Measurements from ENCODE around the gene MAPK1IP1L. TPM values are rescaled to one million over a fixed set of nuclear protein-coding genes. Genes with fewer than 3 reads are reported as not detected.

Gene MAPK1IP1L
- total and polyA plus RNA-seq, 2 experiments from 2014 or later = 79.4 to 92.5 TPM

DNA sequence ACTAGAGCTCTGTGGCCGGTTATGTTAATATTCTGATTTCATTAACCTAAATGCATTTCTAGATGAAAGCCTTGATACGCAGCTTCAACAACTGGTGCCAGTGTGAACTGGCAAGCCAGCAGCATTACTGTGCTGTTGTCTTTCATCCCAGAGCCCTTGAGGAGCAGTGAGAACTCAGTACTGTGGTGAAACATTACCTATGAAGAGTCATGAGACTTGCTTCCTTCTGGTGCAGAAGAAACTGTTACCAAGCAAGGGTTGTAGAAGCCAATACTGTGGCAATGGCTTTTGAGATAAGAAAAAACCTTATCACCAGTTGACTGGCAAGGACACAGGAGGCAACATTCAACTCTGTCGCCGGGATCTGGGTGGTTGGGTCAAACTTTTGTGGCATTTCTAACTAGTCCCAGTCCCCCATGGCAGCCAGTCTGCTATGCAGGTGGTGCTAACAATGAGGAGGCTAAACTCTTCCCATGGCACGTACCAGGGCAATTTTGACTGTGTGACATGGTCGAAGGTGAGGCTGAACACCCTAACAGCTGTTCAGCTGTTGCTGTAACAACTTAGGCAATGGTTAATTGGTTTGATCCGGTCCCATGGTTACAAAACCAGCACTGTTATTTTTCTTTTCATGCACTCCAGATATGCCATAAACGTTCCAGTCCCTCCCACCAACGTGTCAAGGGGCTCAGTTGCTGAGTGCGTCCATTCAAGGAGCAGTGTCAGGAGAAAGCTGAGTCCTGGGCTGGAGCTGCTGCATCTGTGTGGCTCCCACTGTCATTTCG is 65.0 kb downstream of the MAPK1IP1L start:
- Histone ChIP-seq H3K4me1 (ENCODE audit: insufficient read depth) (0 out of 2 replicates have a peak, but pooled peaks cover 5% of the 10 kb centered on the region), H3K9ac (no peak overlapping the region), H3K36me3 (ENCODE audit: low read depth) (no peaks in the 10 kb centered on the region), H3K27me3 (replicated peaks; ENCODE audit: insufficient read depth) (no peaks in the 10 kb centered on the region), H4K20me1 (ENCODE audit: insufficient read depth) (no peaks in the 10 kb centered on the region), H3K9me3 (ENCODE audit: low read depth) (no peaks in the 10 kb centered on the region), H3K79me2 (ENCODE audit: insufficient read depth) (no peaks in the 10 kb centered on the region), H3K27ac (no peak overlapping the region), H2AFZ (no peak overlapping the region), H3K4me3 (no peak overlapping the region), H3K4me2 (ENCODE audit: unreplicated experiment) (no peak overlapping the region), H3K9me2 (ENCODE audit: insufficient read depth) (no peaks in the 10 kb centered on the region), H3F3A (ENCODE audit: insufficient read depth) (no peaks in the 10 kb centered on the region)
- TF ChIP-seq EZH2phosphoT487 (IDR thresholded peaks at IDR 0.05; ENCODE audit: insufficient read depth, low read depth) = no peak
- no peak for TF ChIP-seq EZH2 (IDR thresholded peaks at IDR 0.05; ENCODE audit: insufficient read depth, poor library complexity, severe bottlenecking)
- in situ Hi-C loops (cut with MboI) = no loop called here
- no peak for DNase-seq
- 66 to 73% methylated on average over 11 of the region's 11 CpGs for WGBS, 2 experiments (ENCODE audit: low coverage in 1 of 2, low lambda C conversion rate in 2 of 2, missing lambda C conversion rate in 2 of 2)

DNA sequence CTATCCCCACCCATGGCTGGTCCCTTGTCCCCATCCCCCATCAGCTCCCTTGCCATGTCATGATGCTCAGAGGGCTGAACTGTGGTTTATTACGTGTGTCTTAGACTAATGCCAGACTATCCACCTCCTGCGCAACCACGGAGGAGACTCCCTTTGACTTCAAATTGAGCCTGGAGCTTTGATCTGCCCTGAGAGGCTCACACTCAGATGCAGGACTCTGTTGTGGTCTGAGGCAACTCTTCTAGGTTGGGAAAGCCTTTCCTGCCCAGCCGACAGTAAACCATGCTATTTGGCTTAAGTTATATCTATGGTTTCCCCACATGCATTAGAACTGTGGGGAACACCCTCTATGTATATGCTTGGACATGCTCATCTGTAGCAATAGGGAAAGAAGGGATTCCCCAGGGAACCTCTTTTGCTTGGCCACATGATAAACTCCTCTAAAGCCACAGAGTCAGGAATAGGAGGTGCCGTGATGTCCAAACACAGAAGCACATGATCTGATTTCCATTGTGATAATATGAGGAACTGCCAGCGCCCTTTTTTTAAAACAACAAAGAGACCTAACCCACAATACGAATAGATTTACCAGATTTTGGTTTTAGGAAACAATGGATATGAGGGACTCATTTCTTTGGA is 66.5 kb downstream of the MAPK1IP1L start:
- in situ Hi-C loops (cut with MboI) = no loop called here
- Histone ChIP-seq H3K9me3 (ENCODE audit: low read depth) (no peaks in the 10 kb centered on the region), H2AFZ (peak overlapping the region; percentile 72), H3K9me2 (ENCODE audit: insufficient read depth) (no peaks in the 10 kb centered on the region), H3K79me2 (ENCODE audit: insufficient read depth) (no peaks in the 10 kb centered on the region), H3K27ac (no peak overlapping the region), H3K36me3 (ENCODE audit: low read depth) (no peaks in the 10 kb centered on the region), H4K20me1 (ENCODE audit: insufficient read depth) (no peaks in the 10 kb centered on the region), H3F3A (ENCODE audit: insufficient read depth) (no peaks in the 10 kb centered on the region), H3K4me2 (ENCODE audit: unreplicated experiment) (no peak overlapping the region), H3K4me3 (no peak overlapping the region), H3K27me3 (replicated peaks; ENCODE audit: insufficient read depth) (no peaks in the 10 kb centered on the region), H3K9ac (peak overlapping the region; percentile 25; the same call in 1 of the 2 replicates), H3K4me1 (ENCODE audit: insufficient read depth) (peaks cover 12% of the 10 kb centered on the region)
- TF ChIP-seq EZH2phosphoT487 (IDR thresholded peaks at IDR 0.05; ENCODE audit: insufficient read depth, low read depth) (no peak), EZH2 (IDR thresholded peaks at IDR 0.05; ENCODE audit: insufficient read depth, poor library complexity, severe bottlenecking) (no peak)
- DNase-seq = peak; percentile 36
- 74% methylated on average over 7 of the region's 7 CpGs for WGBS, 2 experiments (ENCODE audit: low coverage in 1 of 2, low lambda C conversion rate in 2 of 2, missing lambda C conversion rate in 2 of 2)

DNA sequence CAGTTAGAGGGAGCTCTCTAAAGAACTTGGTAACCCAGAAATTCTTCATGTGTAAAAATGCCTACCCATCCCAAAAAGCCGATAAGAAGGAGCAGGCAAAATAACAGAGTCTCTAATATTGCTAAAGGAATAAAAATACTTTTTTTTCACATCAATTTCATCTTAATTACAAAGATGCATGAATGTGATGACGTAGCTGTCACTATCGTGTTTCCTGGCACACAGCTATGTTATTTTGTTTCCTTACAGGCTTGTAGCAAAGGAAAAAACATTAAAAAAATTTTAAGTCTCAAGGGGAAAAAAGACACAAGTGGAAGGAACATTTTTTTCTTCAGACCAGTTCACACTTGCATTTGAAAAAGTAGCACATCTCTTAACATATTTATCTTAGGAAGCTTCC is 67.3 kb downstream of the MAPK1IP1L start:
- H3K27me3 ChIP-seq (replicated peaks; ENCODE audit: insufficient read depth) = no peaks in the 10 kb centered on the region
- H3K36me3 ChIP-seq (ENCODE audit: low read depth) = no peaks in the 10 kb centered on the region
- 17 to 28% methylated on average over 3 of the region's 3 CpGs for WGBS, 2 experiments (ENCODE audit: low coverage in 1 of 2, low lambda C conversion rate in 2 of 2, missing lambda C conversion rate in 2 of 2)
- H3K27ac ChIP-seq = no peak overlapping the region
- H3K4me1 ChIP-seq (ENCODE audit: insufficient read depth) = peaks cover 18% of the 10 kb centered on the region
- DNase-seq = no peak
- no peak for TF ChIP-seq EZH2 (IDR thresholded peaks at IDR 0.05; ENCODE audit: insufficient read depth, poor library complexity, severe bottlenecking)
- no peak for TF ChIP-seq EZH2phosphoT487 (IDR thresholded peaks at IDR 0.05; ENCODE audit: insufficient read depth, low read depth)
- H2AFZ ChIP-seq = peak overlapping the region; percentile 72
- H3K9ac ChIP-seq = no peak overlapping the region
- in situ Hi-C loops (cut with MboI) = no loop called here
- H3K79me2 ChIP-seq (ENCODE audit: insufficient read depth) = no peaks in the 10 kb centered on the region
- no peak overlapping the region for H3K4me3 ChIP-seq
- no peaks in the 10 kb centered on the region for H4K20me1 ChIP-seq (ENCODE audit: insufficient read depth)
- H3K4me2 ChIP-seq (ENCODE audit: unreplicated experiment) = no peak overlapping the region
- no peaks in the 10 kb centered on the region for H3K9me3 ChIP-seq (ENCODE audit: low read depth)
- no peaks in the 10 kb centered on the region for H3K9me2 ChIP-seq (ENCODE audit: insufficient read depth)
- H3F3A ChIP-seq (ENCODE audit: insufficient read depth) = no peaks in the 10 kb centered on the region

Other genes with a start within 250 kb of the MAPK1IP1L start
- gene GCH1, start 148.8 kb upstream of the MAPK1IP1L start, total RNA-seq (2014; rRNA removed; shearing (Covaris generic)) = 3.9 and 7.3 TPM in 2 replicates
- gene GCH1, start 148.8 kb upstream of the MAPK1IP1L start, polyA plus RNA-seq (2016; fragmentation: Nextera tagmentation; extraction: Ambion mirVana) = 3.1 and 4.2 TPM in 2 replicates
- 6.3 and 9.6 TPM in 2 replicates for gene WDHD1, start 24.5 kb upstream of the MAPK1IP1L start, total RNA-seq (2014; rRNA removed; shearing (Covaris generic))
- 6.6 and 7.5 TPM in 2 replicates for gene WDHD1, start 24.5 kb upstream of the MAPK1IP1L start, polyA plus RNA-seq (2016; fragmentation: Nextera tagmentation; extraction: Ambion mirVana)
- 15.7 TPM in 2 replicates for gene SOCS4, start 24.4 kb upstream of the MAPK1IP1L start, total RNA-seq (2014; rRNA removed; shearing (Covaris generic))
- gene SOCS4, start 24.4 kb upstream of the MAPK1IP1L start, polyA plus RNA-seq (2016; fragmentation: Nextera tagmentation; extraction: Ambion mirVana) = 7.4 and 7.7 TPM in 2 replicates
- 297 and 363 TPM in 2 replicates for gene LGALS3, start 77.6 kb downstream of the MAPK1IP1L start, total RNA-seq (2014; rRNA removed; shearing (Covaris generic))
- 541 and 553 TPM in 2 replicates for gene LGALS3, start 77.6 kb downstream of the MAPK1IP1L start, polyA plus RNA-seq (2016; fragmentation: Nextera tagmentation; extraction: Ambion mirVana)
- 11.0 and 13.5 TPM in 2 replicates for gene DLGAP5, start 139.9 kb downstream of the MAPK1IP1L start, total RNA-seq (2014; rRNA removed; shearing (Covaris generic))
- gene DLGAP5, start 139.9 kb downstream of the MAPK1IP1L start, polyA plus RNA-seq (2016; fragmentation: Nextera tagmentation; extraction: Ambion mirVana) = 15.5 and 17.8 TPM in 2 replicates
- gene FBXO34, start 219.8 kb downstream of the MAPK1IP1L start, total RNA-seq (2014; rRNA removed; shearing (Covaris generic)) = 8.9 and 10.5 TPM in 2 replicates
- 10.2 and 10.9 TPM in 2 replicates for gene FBXO34, start 219.8 kb downstream of the MAPK1IP1L start, polyA plus RNA-seq (2016; fragmentation: Nextera tagmentation; extraction: Ambion mirVana)

Measured in GM23248 (cell line).